Globus pallidus (tissue), 1 donor: ENCODE results near the gene PVALEF.

ENCODE experiments used
- DNase-seq: peaks from one replicate; pipeline ENCODE4 v3.0.0-alpha.2; 2015; ENCODE audit warnings: low spot score

PVALEF gene

DNA sequence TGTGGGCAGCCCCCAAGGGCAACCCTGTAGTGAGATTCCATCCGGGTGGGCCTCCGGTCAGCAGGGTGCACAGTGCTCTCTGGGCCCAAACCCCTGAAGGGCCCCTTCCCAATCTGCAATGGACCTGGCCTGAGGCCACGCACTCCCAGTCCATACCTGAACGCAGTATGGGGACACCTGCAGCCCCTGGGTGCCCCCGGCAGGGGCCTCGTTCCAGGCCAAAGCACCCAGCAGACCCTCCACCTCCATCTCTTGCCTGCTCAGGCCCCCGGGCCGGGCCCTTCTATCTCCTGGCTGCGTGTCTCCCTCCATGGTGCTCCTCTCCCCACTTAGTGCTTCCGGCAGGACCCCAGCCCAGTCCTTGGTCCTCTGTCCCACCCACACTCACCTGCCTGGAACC is 18.0 kb downstream of the PVALEF start:
- no peak for DNase-seq

- DNase-seq, result no peak
Measured at GRCh38 chr17:81183807-81184206, 18.5 kb downstream of the PVALEF start.

GRCh38 chr17:81184555-81184954 is 19.2 kb downstream of the PVALEF start:
- DNase-seq, result no peak

DNA sequence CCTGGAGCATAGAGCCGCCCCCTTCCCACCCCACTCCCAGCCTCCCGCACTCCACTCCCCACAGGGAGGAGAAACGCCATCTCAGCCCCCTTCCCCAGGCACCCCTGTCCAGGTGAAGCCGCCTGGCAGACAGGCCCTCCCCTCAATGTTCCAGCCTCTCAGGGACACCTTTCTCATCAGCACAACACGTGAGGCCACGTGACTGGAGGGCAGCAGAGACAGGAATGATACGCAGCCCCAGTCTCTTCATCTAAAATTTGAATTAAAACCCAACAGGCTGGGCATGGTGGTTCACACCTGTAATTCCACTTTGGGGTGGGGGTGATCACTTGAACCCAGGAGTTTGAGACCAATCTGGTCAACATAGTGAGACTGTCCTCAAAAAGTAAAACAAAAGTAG is 20.9 kb downstream of the PVALEF start:
- no peak for DNase-seq

- DNase-seq, result no peak
Measured at GRCh38 chr17:81187120-81187519, 21.8 kb downstream of the PVALEF start.

DNA sequence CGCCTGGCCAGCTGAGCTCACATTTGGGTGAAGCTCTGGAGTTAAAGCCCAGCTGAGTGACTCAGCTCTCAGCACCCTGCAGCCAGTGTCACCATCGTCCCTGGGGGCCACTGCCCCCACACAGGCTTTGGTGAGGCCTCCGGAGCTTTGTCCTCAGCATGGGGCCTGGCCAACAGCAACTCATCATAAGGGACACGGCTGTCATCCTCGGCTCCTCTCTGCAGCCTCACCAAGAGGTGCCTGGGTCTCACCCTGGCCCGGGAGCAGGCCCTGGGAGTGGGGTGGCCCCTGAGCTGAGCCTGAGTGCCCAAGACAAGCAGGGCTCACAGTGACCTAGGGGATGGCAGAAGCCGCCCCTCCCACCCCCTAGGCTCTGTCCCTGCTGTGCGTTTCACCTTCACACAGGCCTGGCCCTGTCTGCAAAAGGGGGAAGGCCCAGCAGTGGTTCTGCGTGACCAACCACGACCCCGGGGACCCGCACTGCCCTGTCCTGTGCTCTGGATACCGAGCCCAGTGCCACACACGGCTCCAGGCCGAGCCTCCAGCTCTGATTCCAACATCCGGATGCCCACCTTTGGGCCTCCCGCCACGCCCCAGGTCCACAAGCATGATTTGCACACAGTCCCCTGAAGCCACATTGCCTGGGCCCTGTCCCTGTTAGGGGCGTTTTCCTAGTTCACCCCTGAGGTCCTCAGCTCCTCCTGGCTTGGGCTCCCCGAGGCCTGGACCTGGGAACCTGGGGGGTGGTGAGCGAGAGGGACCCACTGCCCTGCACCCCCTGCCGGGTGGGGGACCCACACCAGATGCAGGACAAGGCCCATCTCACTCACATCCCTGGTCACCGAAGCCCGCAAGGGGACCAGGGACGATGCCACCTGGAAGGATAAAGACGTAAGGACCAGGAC is 22.5 kb downstream of the PVALEF start:
- DNase-seq, result no peak

- DNase-seq, result no peak
Measured at GRCh38 chr17:81188491-81188840, 23.2 kb downstream of the PVALEF start.

GRCh38 chr17:81189016-81189415 is 23.7 kb downstream of the PVALEF start:
- DNase-seq, result no peak

- peak; percentile 55 for DNase-seq
Measured at GRCh38 chr17:81189670-81190530, 24.6 kb downstream of the PVALEF start.

DNA sequence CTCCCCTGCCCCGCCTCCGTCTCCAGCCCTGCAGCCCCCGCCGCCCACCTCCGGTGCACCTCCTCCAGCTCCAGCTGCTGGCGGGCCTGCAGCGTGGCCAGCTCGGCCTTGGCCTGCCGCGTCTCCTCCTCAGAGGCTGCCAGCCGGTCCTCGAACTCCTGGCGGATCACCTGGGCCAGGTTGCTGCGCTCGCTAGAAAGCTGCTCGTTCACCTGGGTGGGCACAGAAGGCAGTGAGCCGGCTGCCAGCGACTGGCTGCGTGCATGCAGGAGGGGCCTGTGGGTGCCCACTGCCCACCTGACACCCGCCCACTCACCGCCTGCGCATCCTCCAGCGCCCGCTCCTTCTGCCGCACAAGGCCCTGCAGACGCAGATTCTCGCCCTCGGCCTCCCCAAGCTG is 25.3 kb downstream of the PVALEF start:
- DNase-seq, result no peak

DNA sequence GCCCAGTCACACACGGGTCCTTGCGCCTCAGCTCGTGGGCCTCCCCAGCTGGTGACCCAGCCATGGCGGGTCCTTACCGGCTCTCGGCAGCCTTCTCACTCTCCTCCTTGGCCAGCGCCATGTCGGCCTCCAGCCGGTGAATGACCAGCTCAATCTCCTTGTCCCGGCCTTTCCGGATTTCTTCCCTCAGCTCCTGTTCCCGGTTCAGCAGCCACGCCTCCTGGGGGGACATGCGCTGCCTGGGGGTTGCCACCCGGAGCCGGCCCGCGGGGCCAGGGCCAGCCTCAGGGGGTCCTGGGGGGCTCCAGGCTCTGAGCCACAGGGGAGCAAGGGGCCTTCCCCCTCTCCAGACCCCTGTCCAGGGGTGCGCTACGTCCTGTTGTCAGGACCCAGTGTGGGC is 25.8 kb downstream of the PVALEF start:
- DNase-seq, result no peak

- DNase-seq, result no peak
Measured at GRCh38 chr17:81191646-81192045, 26.3 kb downstream of the PVALEF start.

DNA sequence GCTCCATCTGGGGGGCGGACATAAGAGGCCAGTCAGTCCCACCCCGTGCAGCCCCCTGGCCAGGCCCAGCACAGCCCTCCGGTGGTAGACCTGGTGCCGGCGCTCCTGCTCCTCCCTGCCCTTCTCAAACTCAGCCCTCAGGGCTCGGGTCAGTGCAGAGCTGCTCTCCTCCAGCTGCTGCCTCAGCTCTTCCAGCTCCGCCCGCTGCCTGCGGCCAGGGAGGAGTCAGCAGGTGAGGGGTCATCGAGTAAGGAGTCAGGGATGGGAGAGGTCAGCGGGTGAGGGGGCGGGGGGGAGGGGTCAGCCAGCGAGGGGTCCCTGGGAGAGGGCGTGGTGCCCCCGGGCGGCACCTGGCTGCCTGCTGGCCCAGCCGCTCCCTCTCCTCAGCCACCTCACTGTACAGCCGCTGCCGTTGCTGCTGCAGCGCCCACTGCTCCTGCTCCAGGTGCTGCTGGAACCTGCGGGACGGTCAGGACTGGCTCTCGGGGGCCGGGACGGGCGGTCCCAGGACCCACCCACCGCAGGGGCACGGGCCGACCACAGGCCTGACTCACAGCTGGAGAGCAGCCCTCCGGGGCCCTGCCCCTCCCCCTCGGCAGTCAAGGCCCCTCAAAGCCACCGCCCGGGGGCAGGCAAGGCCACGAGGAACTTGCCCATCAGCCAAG is 27.2 kb downstream of the PVALEF start:
- no peak for DNase-seq

GRCh38 chr17:81193051-81193410 is 27.7 kb downstream of the PVALEF start:
- DNase-seq, result no peak

DNA sequence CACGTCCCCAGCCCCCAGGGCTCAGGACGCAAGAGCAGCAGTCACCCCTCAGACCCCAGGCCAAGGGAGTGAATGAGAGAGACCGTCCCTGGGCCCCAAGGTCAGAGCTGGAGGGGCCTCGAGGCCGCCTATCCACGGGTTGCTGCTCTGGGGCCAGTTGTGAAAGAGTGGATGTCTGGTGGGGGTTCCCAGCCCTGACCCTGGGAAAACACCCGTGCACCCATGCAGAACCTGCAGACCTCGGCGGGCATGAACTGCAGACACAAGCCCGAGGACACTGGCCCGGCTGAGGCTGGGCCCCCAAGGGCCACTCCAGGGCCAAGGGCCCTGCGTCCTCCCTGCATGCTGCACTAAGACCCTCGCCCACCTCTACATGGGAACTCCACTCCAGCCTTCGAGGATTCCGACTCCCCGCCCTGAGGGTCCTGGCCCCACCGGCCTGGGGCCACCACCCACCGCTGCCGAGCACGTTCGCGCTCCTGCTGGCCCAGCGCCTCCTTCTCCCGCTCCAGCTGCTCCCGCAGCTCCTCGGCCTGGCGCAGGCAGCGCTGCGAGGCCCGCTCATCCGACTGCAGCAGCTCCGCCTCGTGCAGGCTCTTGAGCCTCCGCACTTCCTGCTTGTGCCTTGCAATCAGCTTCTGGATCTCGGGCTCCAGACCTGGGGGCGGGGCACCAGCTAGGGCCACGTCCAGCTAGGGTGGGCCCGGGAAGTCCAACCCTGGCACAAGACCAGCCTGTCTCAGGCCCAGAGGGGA is 28.3 kb downstream of the PVALEF start:
- no peak for DNase-seq

DNA sequence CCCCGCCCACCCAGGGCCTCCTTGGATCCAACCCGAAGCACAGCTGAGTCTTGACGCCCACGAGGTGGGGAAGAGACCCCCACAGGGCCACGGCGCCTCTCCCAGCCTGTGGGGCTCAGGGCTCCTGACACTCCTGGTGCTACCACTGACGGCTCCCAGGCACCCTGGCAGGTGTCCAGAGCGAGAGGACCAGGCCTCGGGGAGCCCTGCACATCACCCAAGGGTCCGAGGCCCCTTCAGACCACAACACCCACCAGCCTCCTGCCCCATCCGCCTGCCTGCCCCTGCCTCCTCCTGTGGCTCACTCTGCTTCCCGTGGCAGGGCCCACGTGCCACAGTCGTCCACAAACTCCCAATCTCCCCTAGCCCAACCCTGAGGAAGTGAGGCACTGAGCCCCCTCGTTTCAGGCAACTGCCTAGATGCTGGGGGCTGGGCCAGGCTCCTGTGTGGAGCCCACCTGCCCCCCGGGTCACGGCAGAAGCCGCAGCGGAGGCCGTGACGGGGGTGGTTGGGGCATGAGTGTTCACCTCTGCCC is 29.0 kb downstream of the PVALEF start:
- DNase-seq, result no peak

DNA sequence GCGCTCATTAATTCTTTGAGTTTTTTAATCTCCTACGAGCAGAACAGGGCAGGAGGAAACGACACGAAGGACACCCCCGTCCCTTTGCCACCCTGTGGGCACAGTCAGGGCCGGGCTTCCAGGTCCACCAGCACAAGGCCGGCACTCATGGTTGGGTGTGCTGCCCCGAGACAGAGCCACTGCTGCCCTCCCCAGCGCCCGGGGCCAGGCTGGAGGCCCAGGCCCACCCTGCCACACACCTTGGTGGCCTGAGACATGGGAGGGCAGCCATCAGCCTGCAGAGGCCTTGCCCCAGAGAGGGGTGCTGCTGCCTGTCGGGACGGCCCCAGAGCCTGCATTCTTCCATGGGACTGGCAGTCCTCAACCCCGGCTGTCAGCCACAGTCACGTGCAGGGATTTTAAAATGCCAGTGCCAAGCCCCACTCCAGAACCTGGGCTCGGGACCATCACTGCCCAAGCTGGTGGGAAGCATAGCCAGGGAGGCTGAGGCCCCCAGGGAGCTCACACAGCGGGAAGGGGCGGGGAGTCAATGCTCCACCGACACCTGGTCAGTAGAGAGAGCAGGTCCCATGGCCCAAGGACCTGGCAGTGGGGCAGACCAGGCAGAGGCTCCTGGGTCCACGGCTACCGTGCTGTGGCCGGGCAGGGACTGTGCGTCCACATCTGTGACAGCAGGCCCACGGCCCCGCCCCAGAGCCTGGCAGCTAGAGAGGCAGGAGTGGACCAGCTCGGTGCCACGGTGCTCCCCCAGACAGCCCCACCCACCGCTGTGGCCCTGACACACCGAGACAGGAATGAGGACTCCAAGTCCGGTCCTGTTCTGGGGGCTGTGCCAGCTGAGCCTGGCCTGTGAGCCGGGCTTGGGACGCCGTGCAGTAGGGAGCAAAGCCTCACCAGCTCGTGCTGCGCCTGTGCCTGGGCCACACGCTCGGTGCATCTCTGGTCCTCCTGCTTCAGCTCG is 29.9 kb downstream of the PVALEF start:
- no peak for DNase-seq

- no peak for DNase-seq
Measured at GRCh38 chr17:81195941-81196495, 30.7 kb downstream of the PVALEF start.

DNA sequence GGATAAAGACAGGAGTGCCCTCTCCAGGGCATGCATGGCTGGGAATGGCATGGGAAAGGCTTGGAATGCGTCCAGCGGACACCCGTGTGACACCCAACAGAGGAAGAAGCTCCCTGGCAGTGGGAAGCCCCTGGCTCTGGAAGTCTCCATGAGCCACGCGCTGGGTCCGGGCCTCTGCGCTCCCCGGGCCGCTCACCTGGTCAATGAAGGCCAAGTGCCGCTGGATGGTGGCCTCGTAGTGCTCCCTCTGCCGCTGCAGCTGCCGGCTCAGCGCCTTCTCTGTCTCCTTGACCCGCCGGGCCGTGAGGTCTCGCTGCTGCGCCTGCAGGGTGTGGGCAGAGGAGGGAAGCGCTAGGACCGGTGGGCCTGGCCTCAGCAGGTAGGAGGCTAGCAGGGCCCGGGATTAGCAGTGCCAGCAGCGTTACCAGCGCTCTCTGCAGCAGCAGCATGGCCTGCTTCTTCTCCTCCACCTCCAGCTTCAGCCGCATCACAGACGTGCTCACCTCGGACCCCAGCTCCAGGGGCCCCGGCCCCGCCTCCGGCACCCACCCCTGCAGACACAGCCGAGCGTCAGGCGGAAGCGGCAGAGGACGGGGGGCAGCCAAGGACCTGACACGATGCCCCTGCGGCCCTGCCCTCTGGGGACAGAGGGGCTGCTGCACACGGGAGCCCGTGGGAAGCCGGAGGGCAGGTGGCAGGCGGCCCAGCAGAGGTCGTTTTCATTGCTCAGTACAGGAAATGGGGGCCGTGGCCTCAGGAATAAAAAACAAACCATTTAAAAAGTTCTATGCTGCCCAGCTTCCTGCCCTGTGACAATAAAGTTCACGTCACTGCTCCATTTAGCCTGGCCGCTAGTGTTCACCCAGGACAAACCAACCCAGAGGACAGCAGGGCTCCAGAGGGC is 31.4 kb downstream of the PVALEF start:
- DNase-seq, result no peak
